ENCODE measurements around the gene TLK2.
A peak's percentile ranks its signal among the peaks of the same experiment; 100 is the strongest.
"Not testable (repeated sequence)": the region's sequence is repeated elsewhere in the genome, so short reads cannot be mapped to it uniquely, and the experiment has no call there.

The TLK2 gene

GRCh38 chr17:62482553-62482952 is 3.9 kb downstream of the TLK2 start:
- not testable (repeated sequence) for H3K27ac ChIP-seq (ENCODE audit: low read depth in 2 of 2, low read length in 2 of 2); H3K4me3 ChIP-seq (ENCODE audit: low read length in 2 of 2); H3K27me3 ChIP-seq (ENCODE audit: control insufficient read depth in 2 of 2, insufficient read depth in 2 of 2, low read length in 2 of 2); H3K4me1 ChIP-seq (ENCODE audit: control insufficient read depth in 2 of 2, insufficient read depth in 2 of 2, low read length in 2 of 2); H3K36me3 ChIP-seq (ENCODE audit: control insufficient read depth in 2 of 2, insufficient read depth in 2 of 2, low read length in 2 of 2); H3K9me3 ChIP-seq (ENCODE audit: control insufficient read depth in 2 of 2, low read length in 2 of 2); H3K9ac ChIP-seq (ENCODE audit: low read depth in 1 of 2, low read length in 2 of 2)

GRCh38 chr17:62490990-62491389 is 12.4 kb downstream of the TLK2 start:
- not testable (repeated sequence) for H3K36me3 ChIP-seq (ENCODE audit: control insufficient read depth in 2 of 2, insufficient read depth in 2 of 2, low read length in 2 of 2); H3K27ac ChIP-seq (ENCODE audit: low read depth in 2 of 2, low read length in 2 of 2); H3K4me1 ChIP-seq (ENCODE audit: control insufficient read depth in 2 of 2, insufficient read depth in 2 of 2, low read length in 2 of 2); H3K4me3 ChIP-seq (ENCODE audit: low read length in 2 of 2); H3K9me3 ChIP-seq (ENCODE audit: control insufficient read depth in 2 of 2, low read length in 2 of 2); H3K9ac ChIP-seq (ENCODE audit: low read depth in 1 of 2, low read length in 2 of 2); H3K27me3 ChIP-seq (ENCODE audit: control insufficient read depth in 2 of 2, insufficient read depth in 2 of 2, low read length in 2 of 2)

- not testable (repeated sequence) for H3K4me3 ChIP-seq (ENCODE audit: low read length in 2 of 2); H3K27ac ChIP-seq (ENCODE audit: low read depth in 2 of 2, low read length in 2 of 2); H3K36me3 ChIP-seq (ENCODE audit: control insufficient read depth in 2 of 2, insufficient read depth in 2 of 2, low read length in 2 of 2); H3K4me1 ChIP-seq (ENCODE audit: control insufficient read depth in 2 of 2, insufficient read depth in 2 of 2, low read length in 2 of 2); H3K9me3 ChIP-seq (ENCODE audit: control insufficient read depth in 2 of 2, low read length in 2 of 2); H3K9ac ChIP-seq (ENCODE audit: low read depth in 1 of 2, low read length in 2 of 2); H3K27me3 ChIP-seq (ENCODE audit: control insufficient read depth in 2 of 2, insufficient read depth in 2 of 2, low read length in 2 of 2)
These were observed 14.5 kb downstream of the TLK2 start for GRCh38 chr17:62493049-62493655.

- not testable (repeated sequence) for H3K4me1 ChIP-seq (ENCODE audit: control insufficient read depth in 2 of 2, insufficient read depth in 2 of 2, low read length in 2 of 2); H3K9ac ChIP-seq (ENCODE audit: low read depth in 1 of 2, low read length in 2 of 2); H3K4me3 ChIP-seq (ENCODE audit: low read length in 2 of 2); H3K9me3 ChIP-seq (ENCODE audit: control insufficient read depth in 2 of 2, low read length in 2 of 2); H3K27ac ChIP-seq (ENCODE audit: low read depth in 2 of 2, low read length in 2 of 2); H3K27me3 ChIP-seq (ENCODE audit: control insufficient read depth in 2 of 2, insufficient read depth in 2 of 2, low read length in 2 of 2); H3K36me3 ChIP-seq (ENCODE audit: control insufficient read depth in 2 of 2, insufficient read depth in 2 of 2, low read length in 2 of 2)
These were observed 15.4 kb downstream of the TLK2 start for GRCh38 chr17:62494073-62494472.

GRCh38 chr17:62496344-62496743 is 17.7 kb downstream of the TLK2 start:
- H3K27ac ChIP-seq (ENCODE audit: low read depth in 2 of 2, low read length in 2 of 2); H3K27me3 ChIP-seq (ENCODE audit: control insufficient read depth in 2 of 2, insufficient read depth in 2 of 2, low read length in 2 of 2); H3K9me3 ChIP-seq (ENCODE audit: control insufficient read depth in 2 of 2, low read length in 2 of 2); H3K4me3 ChIP-seq (ENCODE audit: low read length in 2 of 2); H3K4me1 ChIP-seq (ENCODE audit: control insufficient read depth in 2 of 2, insufficient read depth in 2 of 2, low read length in 2 of 2); H3K9ac ChIP-seq (ENCODE audit: low read depth in 1 of 2, low read length in 2 of 2); H3K36me3 ChIP-seq (ENCODE audit: control insufficient read depth in 2 of 2, insufficient read depth in 2 of 2, low read length in 2 of 2): not testable (repeated sequence)

- not testable (repeated sequence) for H3K27me3 ChIP-seq (ENCODE audit: control insufficient read depth in 2 of 2, insufficient read depth in 2 of 2, low read length in 2 of 2); H3K4me1 ChIP-seq (ENCODE audit: control insufficient read depth in 2 of 2, insufficient read depth in 2 of 2, low read length in 2 of 2); H3K9ac ChIP-seq (ENCODE audit: low read depth in 1 of 2, low read length in 2 of 2); H3K36me3 ChIP-seq (ENCODE audit: control insufficient read depth in 2 of 2, insufficient read depth in 2 of 2, low read length in 2 of 2); H3K4me3 ChIP-seq (ENCODE audit: low read length in 2 of 2); H3K9me3 ChIP-seq (ENCODE audit: control insufficient read depth in 2 of 2, low read length in 2 of 2); H3K27ac ChIP-seq (ENCODE audit: low read depth in 2 of 2, low read length in 2 of 2)
These were observed 20.2 kb downstream of the TLK2 start for GRCh38 chr17:62498796-62499195.

- H3K27ac ChIP-seq (ENCODE audit: low read depth in 2 of 2, low read length in 2 of 2); H3K9ac ChIP-seq (ENCODE audit: low read depth in 1 of 2, low read length in 2 of 2); H3K4me1 ChIP-seq (ENCODE audit: control insufficient read depth in 2 of 2, insufficient read depth in 2 of 2, low read length in 2 of 2); H3K4me3 ChIP-seq (ENCODE audit: low read length in 2 of 2); H3K9me3 ChIP-seq (ENCODE audit: control insufficient read depth in 2 of 2, low read length in 2 of 2); H3K36me3 ChIP-seq (ENCODE audit: control insufficient read depth in 2 of 2, insufficient read depth in 2 of 2, low read length in 2 of 2); H3K27me3 ChIP-seq (ENCODE audit: control insufficient read depth in 2 of 2, insufficient read depth in 2 of 2, low read length in 2 of 2): not testable (repeated sequence)
These were observed 21.8 kb downstream of the TLK2 start for GRCh38 chr17:62500463-62500862.

GRCh38 chr17:62504857-62505256 is 26.2 kb downstream of the TLK2 start:
- H3K9me3 ChIP-seq (ENCODE audit: control insufficient read depth in 2 of 2, low read length in 2 of 2); H3K36me3 ChIP-seq (ENCODE audit: control insufficient read depth in 2 of 2, insufficient read depth in 2 of 2, low read length in 2 of 2); H3K27ac ChIP-seq (ENCODE audit: low read depth in 2 of 2, low read length in 2 of 2); H3K27me3 ChIP-seq (ENCODE audit: control insufficient read depth in 2 of 2, insufficient read depth in 2 of 2, low read length in 2 of 2); H3K4me1 ChIP-seq (ENCODE audit: control insufficient read depth in 2 of 2, insufficient read depth in 2 of 2, low read length in 2 of 2); H3K4me3 ChIP-seq (ENCODE audit: low read length in 2 of 2); H3K9ac ChIP-seq (ENCODE audit: low read depth in 1 of 2, low read length in 2 of 2): not testable (repeated sequence)

- H3K36me3 ChIP-seq (ENCODE audit: control insufficient read depth in 2 of 2, insufficient read depth in 2 of 2, low read length in 2 of 2); H3K9me3 ChIP-seq (ENCODE audit: control insufficient read depth in 2 of 2, low read length in 2 of 2); H3K9ac ChIP-seq (ENCODE audit: low read depth in 1 of 2, low read length in 2 of 2); H3K27me3 ChIP-seq (ENCODE audit: control insufficient read depth in 2 of 2, insufficient read depth in 2 of 2, low read length in 2 of 2): not testable (repeated sequence)
- Histone ChIP-seq H3K4me3 (ENCODE audit: low read length in 2 of 2) (peak overlapping the region; percentile 39 to 53), H3K4me1 (ENCODE audit: control insufficient read depth in 2 of 2, insufficient read depth in 2 of 2, low read length in 2 of 2) (peaks cover 0 to 18% of the 10 kb centered on the region in 2 donors), H3K27ac (ENCODE audit: low read depth in 2 of 2, low read length in 2 of 2) (peak overlapping the region; percentile 28 to 76)
These were observed 28.7 kb downstream of the TLK2 start for GRCh38 chr17:62507191-62507836.

GRCh38 chr17:62510247-62510819 is 31.7 kb downstream of the TLK2 start:
- not testable (repeated sequence) for H3K27me3 ChIP-seq (ENCODE audit: control insufficient read depth in 2 of 2, insufficient read depth in 2 of 2, low read length in 2 of 2); H3K9me3 ChIP-seq (ENCODE audit: control insufficient read depth in 2 of 2, low read length in 2 of 2); H3K4me3 ChIP-seq (ENCODE audit: low read length in 2 of 2); H3K9ac ChIP-seq (ENCODE audit: low read depth in 1 of 2, low read length in 2 of 2); H3K36me3 ChIP-seq (ENCODE audit: control insufficient read depth in 2 of 2, insufficient read depth in 2 of 2, low read length in 2 of 2)
- peak overlapping the region; percentile 46 to 65 for H3K27ac ChIP-seq (ENCODE audit: low read depth in 2 of 2, low read length in 2 of 2)
- peaks cover 0 to 19% of the 10 kb centered on the region in 2 donors for H3K4me1 ChIP-seq (ENCODE audit: control insufficient read depth in 2 of 2, insufficient read depth in 2 of 2, low read length in 2 of 2)

All from mucosa of rectum (tissue), 2 donors.